Liver (tissue), 9 donors: Measurements from ENCODE around the gene NEK2. TPM values are rescaled to one million over a fixed set of nuclear protein-coding genes. Genes with fewer than 3 reads are reported as not detected.

Source experiments
- DNase-seq: peaks from one replicate; pipeline ENCODE4 v3.0.0-alpha.2; 2017; ENCODE audit warnings: low spot score
- H3K27ac ChIP-seq, 2 donors: one replicate each; pipeline ENCODE4 v1.7.0; 2013; ENCODE audit warnings: inconsistent platforms in 2 of 2, low read length in 2 of 2, control low read depth in 1 of 2, low read depth in 1 of 2, mild to moderate bottlenecking in 1 of 2
- H3K27me3 ChIP-seq, 4 donors: one replicate each; pipeline versions ENCODE4 v1.6.1 to v1.7.0; 2013; ENCODE audit warnings: low read length in 3 of 4, inconsistent platforms in 1 of 4, mild to moderate bottlenecking in 1 of 4, moderate library complexity in 1 of 4; ENCODE audit not compliant: control insufficient read depth in 4 of 4, insufficient read depth in 4 of 4
- H3K36me3 ChIP-seq, 4 donors: one replicate each; pipeline versions ENCODE4 v1.6.1 to v1.7.0; 2013; ENCODE audit warnings: low read length in 3 of 4, mild to moderate bottlenecking in 3 of 4, low read depth in 1 of 4, moderate library complexity in 1 of 4; ENCODE audit not compliant: control insufficient read depth in 4 of 4, insufficient read depth in 3 of 4
- H3K4me1 ChIP-seq, 4 donors: one replicate each; pipeline versions ENCODE4 v1.6.1 to v1.7.0; 2013; ENCODE audit warnings: low read length in 3 of 4, mild to moderate bottlenecking in 3 of 4, moderate library complexity in 1 of 4; ENCODE audit not compliant: control insufficient read depth in 4 of 4, insufficient read depth in 4 of 4
- H3K4me3 ChIP-seq, 3 donors: one replicate each; pipeline versions ENCODE4 v1.6.1 to v1.7.0; 2013; ENCODE audit warnings: low read length in 3 of 3, control low read depth in 1 of 3, low read depth in 1 of 3, mild to moderate bottlenecking in 1 of 3
- H3K9ac ChIP-seq, 2 donors: one replicate each; pipeline ENCODE4 v1.7.0; 2013; ENCODE audit warnings: low read length in 2 of 2, mild to moderate bottlenecking in 2 of 2, moderate library complexity in 2 of 2, control low read depth in 1 of 2, low read depth in 1 of 2
- H3K9me3 ChIP-seq, 4 donors: one replicate each; pipeline versions ENCODE4 v1.6.1 to v1.7.0; 2013; ENCODE audit warnings: low read length in 3 of 4; ENCODE audit not compliant: control insufficient read depth in 4 of 4
- EGR1 ChIP-seq, 2 donors: IDR thresholded peaks; 2 replicates each; pipeline ENCODE4 v1.6.1; 2016 to 2018; ENCODE audit warnings: antibody characterized with exemption in 2 of 2, low read depth in 2 of 2
- FOXA1 ChIP-seq: IDR thresholded peaks from 2 replicates; pipeline ENCODE4 v1.6.1; 2016; ENCODE audit warnings: antibody characterized with exemption
- FOXA2 ChIP-seq: IDR thresholded peaks from 2 replicates; pipeline ENCODE4 v1.6.1; 2016; ENCODE audit warnings: antibody characterized with exemption
- GABPA ChIP-seq, 2 donors: IDR thresholded peaks in 1 of 2; conservative IDR thresholded peaks in 1 of 2; 2 replicates each; pipeline ENCODE4 v1.6.1; 2016; ENCODE audit warnings: antibody characterized with exemption in 2 of 2, mild to moderate bottlenecking in 1 of 2, moderate library complexity in 1 of 2
- HNF4G ChIP-seq: IDR thresholded peaks from 2 replicates; pipeline ENCODE4 v1.6.1; 2016; ENCODE audit warnings: antibody characterized with exemption
- JUND ChIP-seq, 2 donors: IDR thresholded peaks; 2 replicates each; pipeline ENCODE4 v1.6.1; 2016; ENCODE audit warnings: antibody characterized with exemption in 2 of 2
- NR2F2 ChIP-seq: IDR thresholded peaks from 2 replicates; pipeline ENCODE4 v1.6.1; 2016; ENCODE audit warnings: antibody characterized with exemption
- RAD21 ChIP-seq, 2 donors: IDR thresholded peaks; 2 replicates each; pipeline ENCODE4 v1.6.1; 2016; ENCODE audit warnings: antibody characterized with exemption in 2 of 2, mild to moderate bottlenecking in 2 of 2
- SP1 ChIP-seq: IDR thresholded peaks from 2 replicates; pipeline ENCODE4 v1.6.1; 2018; ENCODE audit warnings: antibody characterized with exemption, mild to moderate bottlenecking
- TAF1 ChIP-seq: conservative IDR thresholded peaks from 2 replicates; pipeline ENCODE4 v1.6.1; 2016; ENCODE audit warnings: antibody characterized with exemption, mild to moderate bottlenecking
- YY1 ChIP-seq: IDR thresholded peaks from 2 replicates; pipeline ENCODE4 v1.6.1; 2016; ENCODE audit warnings: antibody characterized with exemption, mild to moderate bottlenecking
- whole genome bisulfite sequencing: extraction: QIAGEN DNeasy Blood & Tissue Kit; methylation state at CpG from one replicate; pipeline ENCODE4 v1.1.7; 2013; 5-methylcytosine and 5-hydroxymethylcytosine counted together
- polyA plus RNA-seq, 2 donors: library from polyadenylated mRNA; stranded (reverse) in 1 of 2; unstranded in 1 of 2; fragments of 200-250 nt in 1 of 2; fragments of >200 nt in 1 of 2; fragmentation: Nextera tagmentation in 1 of 2; extraction: Ambion mirVana in 1 of 2; gene quantifications; one replicate each; pipeline versions ENCODE4 v1.2.1 to v1.2.3, GENCODE V29; 2013 to 2015
- total RNA-seq, 2 donors: library from RNA; depleted of rRNA; stranded (reverse); fragments of >200 nt; gene quantifications; one replicate each; pipeline ENCODE4 v1.2.3, GENCODE V29; 2014
- TF ChIP-seq, protein P1 (sequence below): IDR thresholded peaks from 2 replicates; pipeline ENCODE4 v1.6.1; 2016; ENCODE audit warnings: antibody characterized with exemption
- TF ChIP-seq, protein P2 (sequence below): IDR thresholded peaks from 2 replicates; pipeline ENCODE4 v1.6.1; 2016; ENCODE audit warnings: antibody characterized with exemption
- TF ChIP-seq, protein P3 (sequence below): IDR thresholded peaks from 2 replicates; pipeline ENCODE4 v1.6.1; 2016; ENCODE audit warnings: antibody characterized with exemption, mild to moderate bottlenecking
- donor health status: healthy.
- donor health status: healthy.
- donor health status: healthy.
- donor health status: healthy.
- donor health status: healthy.

NEK2 gene
- total and polyA plus RNA-seq, 4 donors, result 0.29 to 25.7 (median 1.3) TPM; not detected in 1

DNA sequence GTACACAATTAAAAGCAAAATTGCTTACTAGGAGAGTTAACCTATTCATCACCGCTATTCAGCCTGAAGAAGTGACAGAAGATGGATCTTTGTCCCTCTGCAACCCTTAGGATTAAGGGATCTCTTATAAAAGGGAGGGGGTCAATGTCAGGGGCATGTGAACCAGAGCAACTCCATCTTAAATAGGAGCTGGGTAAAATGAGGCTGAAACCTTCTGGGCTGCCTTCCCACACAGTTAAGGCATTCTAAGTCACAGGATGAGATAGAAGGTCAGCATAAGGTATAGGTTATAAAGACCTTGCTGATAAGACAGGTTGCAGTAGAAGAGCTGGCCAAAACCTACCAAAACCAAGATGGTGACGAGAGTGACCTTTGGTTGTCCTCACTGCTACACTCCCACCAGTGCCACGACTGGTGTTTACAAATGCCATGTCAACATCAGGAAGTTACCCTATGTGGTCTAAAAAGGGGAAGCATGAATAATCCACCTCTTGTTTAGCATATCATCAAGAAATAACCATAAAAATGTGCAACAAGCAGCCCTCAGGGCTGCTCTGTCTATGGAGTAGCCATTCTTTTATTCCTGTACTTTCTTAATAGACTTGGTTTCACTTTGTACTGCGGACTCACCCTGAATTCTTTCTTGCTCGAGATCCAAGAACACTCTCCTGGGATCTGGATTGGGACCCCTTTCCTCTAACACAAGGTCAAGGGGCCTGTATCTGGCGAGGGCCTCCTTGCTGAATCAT, 35.3 kb upstream of the NEK2 start (continued):
- TF ChIP-seq FOXA2 (no peak), NR2F2 (no peak), YY1 (no peak), JUND (IDR thresholded peaks at IDR 0.05) (no peak), HNF4G (no peak)
- TF ChIP-seq, protein P1, sequence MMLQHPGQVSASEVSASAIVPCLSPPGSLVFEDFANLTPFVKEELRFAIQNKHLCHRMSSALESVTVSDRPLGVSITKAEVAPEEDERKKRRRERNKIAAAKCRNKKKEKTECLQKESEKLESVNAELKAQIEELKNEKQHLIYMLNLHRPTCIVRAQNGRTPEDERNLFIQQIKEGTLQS, result no peak
- TF ChIP-seq, protein P2, sequence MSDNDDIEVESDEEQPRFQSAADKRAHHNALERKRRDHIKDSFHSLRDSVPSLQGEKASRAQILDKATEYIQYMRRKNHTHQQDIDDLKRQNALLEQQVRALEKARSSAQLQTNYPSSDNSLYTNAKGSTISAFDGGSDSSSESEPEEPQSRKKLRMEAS, result no peak

DNA sequence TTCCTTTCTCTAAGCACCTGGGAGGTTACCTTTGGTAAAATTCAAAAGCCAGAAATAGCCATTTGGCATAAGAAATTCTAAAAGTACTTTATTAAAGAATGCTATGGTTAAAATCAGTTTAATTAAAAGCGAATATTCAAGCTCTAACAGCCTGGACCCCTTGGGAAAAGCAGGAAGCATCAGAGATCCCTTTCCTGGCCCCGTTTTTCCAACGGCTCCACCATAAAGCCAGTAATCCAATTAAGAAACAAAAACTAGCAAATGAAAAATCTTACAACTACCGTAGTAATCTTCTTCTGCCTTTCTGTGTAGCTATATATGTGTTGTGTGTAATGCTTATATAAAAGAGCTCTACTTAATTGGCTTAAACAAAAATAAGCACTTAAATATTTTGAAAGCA, 33.5 kb upstream of the NEK2 start:
- DNase-seq, result no peak
- no peak overlapping the region for H3K9ac ChIP-seq
- H3K27me3 ChIP-seq, result no peaks in the 10 kb centered on the region
- no peaks in the 10 kb centered on the region for H3K4me1 ChIP-seq
- no peak overlapping the region for H3K4me3 ChIP-seq
- TF ChIP-seq, protein P3, sequence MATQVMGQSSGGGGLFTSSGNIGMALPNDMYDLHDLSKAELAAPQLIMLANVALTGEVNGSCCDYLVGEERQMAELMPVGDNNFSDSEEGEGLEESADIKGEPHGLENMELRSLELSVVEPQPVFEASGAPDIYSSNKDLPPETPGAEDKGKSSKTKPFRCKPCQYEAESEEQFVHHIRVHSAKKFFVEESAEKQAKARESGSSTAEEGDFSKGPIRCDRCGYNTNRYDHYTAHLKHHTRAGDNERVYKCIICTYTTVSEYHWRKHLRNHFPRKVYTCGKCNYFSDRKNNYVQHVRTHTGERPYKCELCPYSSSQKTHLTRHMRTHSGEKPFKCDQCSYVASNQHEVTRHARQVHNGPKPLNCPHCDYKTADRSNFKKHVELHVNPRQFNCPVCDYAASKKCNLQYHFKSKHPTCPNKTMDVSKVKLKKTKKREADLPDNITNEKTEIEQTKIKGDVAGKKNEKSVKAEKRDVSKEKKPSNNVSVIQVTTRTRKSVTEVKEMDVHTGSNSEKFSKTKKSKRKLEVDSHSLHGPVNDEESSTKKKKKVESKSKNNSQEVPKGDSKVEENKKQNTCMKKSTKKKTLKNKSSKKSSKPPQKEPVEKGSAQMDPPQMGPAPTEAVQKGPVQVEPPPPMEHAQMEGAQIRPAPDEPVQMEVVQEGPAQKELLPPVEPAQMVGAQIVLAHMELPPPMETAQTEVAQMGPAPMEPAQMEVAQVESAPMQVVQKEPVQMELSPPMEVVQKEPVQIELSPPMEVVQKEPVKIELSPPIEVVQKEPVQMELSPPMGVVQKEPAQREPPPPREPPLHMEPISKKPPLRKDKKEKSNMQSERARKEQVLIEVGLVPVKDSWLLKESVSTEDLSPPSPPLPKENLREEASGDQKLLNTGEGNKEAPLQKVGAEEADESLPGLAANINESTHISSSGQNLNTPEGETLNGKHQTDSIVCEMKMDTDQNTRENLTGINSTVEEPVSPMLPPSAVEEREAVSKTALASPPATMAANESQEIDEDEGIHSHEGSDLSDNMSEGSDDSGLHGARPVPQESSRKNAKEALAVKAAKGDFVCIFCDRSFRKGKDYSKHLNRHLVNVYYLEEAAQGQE, result no peak
- no peaks in the 10 kb centered on the region for H3K9me3 ChIP-seq
- no peaks in the 10 kb centered on the region for H3K36me3 ChIP-seq
- 88% methylated on average over 4 of the region's 4 CpGs for WGBS
- no peak overlapping the region for H3K27ac ChIP-seq

DNA sequence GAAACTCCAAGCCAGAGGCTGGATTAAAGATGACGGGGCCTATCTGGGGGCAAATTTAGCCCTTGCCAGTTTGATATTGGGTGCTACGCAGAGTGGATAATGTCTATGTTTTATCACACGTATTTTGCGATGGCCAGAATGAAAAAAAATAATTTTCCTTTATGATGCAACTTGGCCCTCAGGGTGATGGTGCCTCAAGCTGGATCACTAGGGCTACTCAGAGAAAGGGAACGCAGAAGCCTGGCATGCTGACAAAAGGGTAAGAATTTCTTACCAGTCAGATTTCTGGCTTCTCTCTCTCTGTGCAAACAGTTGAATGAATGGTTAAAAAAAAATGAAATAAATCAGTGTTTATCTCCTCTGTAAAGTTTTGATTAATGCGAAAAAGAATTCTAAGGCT, 32.6 kb upstream of the NEK2 start:
- 96% methylated on average over 6 of the region's 6 CpGs for WGBS
- TF ChIP-seq RAD21 (IDR thresholded peaks at IDR 0.05) (no peak), SP1 (no peak), FOXA2 (no peak), TAF1 (no peak), YY1 (no peak), FOXA1 (no peak), GABPA (IDR thresholded peaks at IDR 0.05 in 1 of 2, conservative IDR thresholded peaks at IDR 0.05 in 1 of 2) (no peak), NR2F2 (no peak), HNF4G (no peak), EGR1 (IDR thresholded peaks at IDR 0.05; ENCODE audit: low read depth in 2 of 2) (no peak)
- TF ChIP-seq, protein P1, result no peak
- TF ChIP-seq, protein P3, result no peak
- DNase-seq, result no peak
- Histone ChIP-seq H3K9me3 (no peaks in the 10 kb centered on the region), H3K9ac (no peak overlapping the region), H3K36me3 (no peaks in the 10 kb centered on the region), H3K4me1 (no peaks in the 10 kb centered on the region), H3K27me3 (no peaks in the 10 kb centered on the region), H3K4me3 (no peak overlapping the region), H3K27ac (no peak overlapping the region)
